Stimulated activated CD8-positive, alpha-beta memory T cell treated with anti-CD3 and anti-CD28 coated beads, Interleukin-7, amount 100 ng/mL, for 48 hours (primary cell): Measurements from ENCODE around the gene TCP11.
A peak's percentile ranks its signal among the peaks of the same experiment; 100 is the strongest.
"Not testable (repeated sequence)": the region's sequence is repeated elsewhere in the genome, so short reads cannot be mapped to it uniquely, and the experiment has no call there.

Experiments used
- DNase-seq, 2 donors: peaks; one replicate each; pipeline ENCODE4 v3.0.0-alpha.2; 2020; ENCODE audit warnings: low read depth in 1 of 2; ENCODE audit errors: extremely low read depth in 1 of 2

Gene TCP11

GRCh38 chr6:35148167-35148741 is 7.1 kb upstream of the TCP11 start:
- DNase-seq = peak in 1 of 2 donors; percentile 42

- DNase-seq = no peak
These were observed 6.3 kb upstream of the TCP11 start for GRCh38 chr6:35147486-35147885.

GRCh38 chr6:35147026-35147425 is 5.9 kb upstream of the TCP11 start:
- no peak for DNase-seq

- peak in 1 of 2 donors; percentile 21 for DNase-seq
These were observed 5.3 kb upstream of the TCP11 start for GRCh38 chr6:35146453-35146852.

GRCh38 chr6:35145757-35146156 is 4.6 kb upstream of the TCP11 start:
- DNase-seq = no peak

- no peak for DNase-seq
These were observed 1.7 kb upstream of the TCP11 start for GRCh38 chr6:35142588-35143569.

- DNase-seq = no peak
These were observed 516 bp downstream of the TCP11 start for GRCh38 chr6:35140639-35141006.

- DNase-seq = peak in 1 of 2 donors; percentile 15
These were observed 1.1 kb downstream of the TCP11 start for GRCh38 chr6:35139924-35140638.

- DNase-seq = no peak
These were observed 1.7 kb downstream of the TCP11 start for GRCh38 chr6:35139470-35139869.

- DNase-seq = not testable (repeated sequence)
These were observed 2.9 kb downstream of the TCP11 start for GRCh38 chr6:35138191-35138590.

GRCh38 chr6:35136185-35136584 is 5.0 kb downstream of the TCP11 start:
- no peak for DNase-seq

- no peak for DNase-seq
These were observed 12.6 kb downstream of the TCP11 start for GRCh38 chr6:35128496-35128895.

GRCh38 chr6:35128042-35128441 is 13.1 kb downstream of the TCP11 start:
- no peak for DNase-seq

- no peak for DNase-seq
These were observed 16.8 kb downstream of the TCP11 start for GRCh38 chr6:35124356-35124755.

- DNase-seq = no peak
These were observed 20.4 kb downstream of the TCP11 start for GRCh38 chr6:35120746-35121145.

- no peak for DNase-seq
These were observed 32.7 kb downstream of the TCP11 start for GRCh38 chr6:35108309-35108885.

GRCh38 chr6:35107761-35108160 is 33.4 kb downstream of the TCP11 start:
- DNase-seq = not testable (repeated sequence)

- DNase-seq = not testable (repeated sequence)
These were observed 33.9 kb downstream of the TCP11 start for GRCh38 chr6:35107208-35107607.

- not testable (repeated sequence) for DNase-seq
These were observed 35.1 kb downstream of the TCP11 start for GRCh38 chr6:35106061-35106460.

- no peak for DNase-seq
These were observed 36.1 kb downstream of the TCP11 start for GRCh38 chr6:35105078-35105477.

- no peak for DNase-seq
These were observed 42.0 kb downstream of the TCP11 start for GRCh38 chr6:35099116-35099515.
